Fibroblast of mammary gland (primary cell): ENCODE measurements around the gene BTBD7.

ENCODE experiments used
- DNase-seq: peaks from one replicate; pipeline ENCODE4 v3.0.0-alpha.2; 2010; ENCODE audit warnings: low read depth
- H3K4me3 ChIP-seq: 2 replicates; pipeline ENCODE4 v1.5.1; 2011; ENCODE audit warnings: low read depth, mild to moderate bottlenecking, low read length, moderate library complexity; ENCODE audit not compliant: control insufficient read depth
- TF ChIP-seq, protein P1 (sequence below): conservative IDR thresholded peaks from 2 replicates; pipeline ENCODE4 v1.5.1; 2011; ENCODE audit warnings: low read depth, low read length, inconsistent platforms; ENCODE audit not compliant: control insufficient read depth, insufficient read depth

BTBD7 gene

DNA sequence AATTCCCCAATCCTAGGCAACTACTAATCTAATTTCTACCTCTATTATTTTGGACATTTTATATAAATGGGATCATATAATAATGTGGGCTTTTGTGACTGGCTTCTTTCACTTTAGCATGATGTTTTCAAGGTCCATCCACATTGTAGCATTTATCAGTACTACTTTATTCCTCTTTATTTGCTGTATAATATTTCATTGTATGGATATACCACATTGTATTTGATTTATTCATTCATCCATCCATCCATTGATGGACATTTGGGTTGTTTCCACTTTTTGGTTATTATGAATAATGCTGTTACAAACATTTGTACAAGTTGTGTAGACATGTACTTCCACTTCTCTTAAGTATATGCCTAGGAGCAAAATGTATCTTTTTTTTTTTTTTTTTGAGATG is 17.3 kb downstream of the BTBD7 start:
- H3K4me3 ChIP-seq: no peak overlapping the region
- no peak for DNase-seq
- TF ChIP-seq, protein P1, sequence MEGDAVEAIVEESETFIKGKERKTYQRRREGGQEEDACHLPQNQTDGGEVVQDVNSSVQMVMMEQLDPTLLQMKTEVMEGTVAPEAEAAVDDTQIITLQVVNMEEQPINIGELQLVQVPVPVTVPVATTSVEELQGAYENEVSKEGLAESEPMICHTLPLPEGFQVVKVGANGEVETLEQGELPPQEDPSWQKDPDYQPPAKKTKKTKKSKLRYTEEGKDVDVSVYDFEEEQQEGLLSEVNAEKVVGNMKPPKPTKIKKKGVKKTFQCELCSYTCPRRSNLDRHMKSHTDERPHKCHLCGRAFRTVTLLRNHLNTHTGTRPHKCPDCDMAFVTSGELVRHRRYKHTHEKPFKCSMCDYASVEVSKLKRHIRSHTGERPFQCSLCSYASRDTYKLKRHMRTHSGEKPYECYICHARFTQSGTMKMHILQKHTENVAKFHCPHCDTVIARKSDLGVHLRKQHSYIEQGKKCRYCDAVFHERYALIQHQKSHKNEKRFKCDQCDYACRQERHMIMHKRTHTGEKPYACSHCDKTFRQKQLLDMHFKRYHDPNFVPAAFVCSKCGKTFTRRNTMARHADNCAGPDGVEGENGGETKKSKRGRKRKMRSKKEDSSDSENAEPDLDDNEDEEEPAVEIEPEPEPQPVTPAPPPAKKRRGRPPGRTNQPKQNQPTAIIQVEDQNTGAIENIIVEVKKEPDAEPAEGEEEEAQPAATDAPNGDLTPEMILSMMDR: no peak

GRCh38 chr14:93311082-93311481 is 21.8 kb downstream of the BTBD7 start:
- H3K4me3 ChIP-seq: no peak overlapping the region
- no peak for DNase-seq
- TF ChIP-seq, protein P1: no peak

DNA sequence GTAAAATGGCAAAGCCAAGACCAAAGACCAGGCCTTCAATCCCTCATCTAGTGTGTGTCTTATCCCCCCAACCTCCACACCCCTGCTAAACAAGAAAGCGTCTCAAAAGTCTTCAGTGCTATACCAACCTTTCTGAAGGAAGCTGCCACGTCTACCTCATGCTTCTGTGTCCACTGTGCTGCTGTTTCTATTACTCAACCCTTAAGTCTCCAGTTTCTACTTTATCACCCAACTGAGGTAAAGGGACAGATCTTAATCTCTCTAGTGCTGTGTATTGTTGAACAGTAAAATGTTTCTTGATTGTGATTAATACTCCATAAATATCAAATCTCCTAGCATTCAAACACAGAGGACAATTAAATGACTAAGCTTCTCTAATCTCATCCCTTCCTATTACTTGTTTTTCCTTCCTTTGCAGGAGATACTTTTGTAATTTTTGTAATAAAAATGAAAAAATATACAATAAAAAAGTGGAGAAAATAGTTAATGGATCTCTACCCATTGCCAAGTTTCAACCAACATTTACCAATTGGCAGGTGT is 23.3 kb downstream of the BTBD7 start:
- TF ChIP-seq, protein P1: no peak
- no peak for DNase-seq
- H3K4me3 ChIP-seq: no peak overlapping the region

DNA sequence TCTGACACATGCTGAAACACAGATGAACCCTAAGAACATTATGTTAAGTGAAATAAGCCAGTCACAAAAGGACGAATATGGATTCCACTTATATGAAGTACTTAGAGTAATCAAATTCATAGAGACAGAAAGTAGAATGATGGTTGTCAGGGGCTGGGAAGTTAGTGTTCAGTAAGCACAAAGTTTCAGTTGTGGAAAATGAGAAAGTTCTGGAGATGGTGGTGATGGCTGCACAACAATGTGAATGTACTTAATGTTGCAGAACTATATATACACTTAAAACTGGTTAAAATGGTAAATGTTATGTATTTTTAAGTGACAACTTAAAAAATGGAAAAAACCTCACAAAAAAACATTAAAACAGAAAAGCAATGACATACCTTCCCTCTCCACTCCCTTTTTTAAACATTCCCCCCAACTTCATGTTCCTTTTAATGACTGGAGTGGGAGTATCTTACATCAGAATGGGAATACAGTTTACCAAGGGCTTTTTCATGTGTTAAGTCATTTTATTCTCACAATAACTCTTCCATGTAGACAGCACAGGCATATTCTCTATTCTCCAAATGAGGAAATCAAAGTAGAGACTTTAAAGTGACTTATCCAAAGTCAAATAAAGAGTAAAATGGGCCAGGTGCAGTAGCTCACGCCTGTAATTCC is 24.0 kb downstream of the BTBD7 start:
- TF ChIP-seq, protein P1: no peak
- no peak overlapping the region for H3K4me3 ChIP-seq
- no peak for DNase-seq

GRCh38 chr14:93306812-93307211 is 26.0 kb downstream of the BTBD7 start:
- TF ChIP-seq, protein P1: no peak
- no peak overlapping the region for H3K4me3 ChIP-seq
- no peak for DNase-seq

DNA sequence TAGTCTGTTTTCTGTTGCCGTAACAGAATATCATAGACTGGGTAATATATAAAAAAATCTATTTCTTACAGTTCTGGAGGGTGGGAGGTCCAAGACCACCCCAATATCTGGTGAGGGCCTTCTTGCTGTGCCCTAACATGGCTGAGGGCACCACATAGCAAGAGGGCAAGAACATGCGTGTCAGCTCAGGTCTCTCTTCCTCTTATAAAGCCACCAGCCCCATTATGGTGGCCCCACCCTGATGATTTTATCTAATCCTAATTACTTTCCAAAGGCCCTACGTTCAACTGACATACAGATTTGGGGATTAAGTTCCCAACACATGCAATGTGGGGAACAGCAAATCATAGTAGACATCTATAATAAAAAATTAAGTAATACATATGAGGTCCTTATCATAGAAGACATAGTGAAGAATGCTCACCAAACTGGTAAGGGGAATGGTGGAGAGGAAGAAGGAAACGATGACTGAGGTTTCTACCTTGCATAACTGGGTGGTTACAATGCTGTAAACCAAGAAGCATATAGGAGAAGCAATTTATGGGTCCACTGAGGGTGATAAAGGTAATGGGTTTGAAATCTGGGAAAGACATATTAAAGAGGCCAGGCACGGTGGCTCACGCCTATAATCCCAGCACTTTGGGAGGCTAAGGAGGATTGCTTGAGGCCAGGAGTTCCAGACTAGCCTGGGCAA is 27.0 kb downstream of the BTBD7 start:
- TF ChIP-seq, protein P1: no peak
- no peak for DNase-seq
- no peak overlapping the region for H3K4me3 ChIP-seq
